Measurements from ENCODE around the gene TFPI.

DNA sequence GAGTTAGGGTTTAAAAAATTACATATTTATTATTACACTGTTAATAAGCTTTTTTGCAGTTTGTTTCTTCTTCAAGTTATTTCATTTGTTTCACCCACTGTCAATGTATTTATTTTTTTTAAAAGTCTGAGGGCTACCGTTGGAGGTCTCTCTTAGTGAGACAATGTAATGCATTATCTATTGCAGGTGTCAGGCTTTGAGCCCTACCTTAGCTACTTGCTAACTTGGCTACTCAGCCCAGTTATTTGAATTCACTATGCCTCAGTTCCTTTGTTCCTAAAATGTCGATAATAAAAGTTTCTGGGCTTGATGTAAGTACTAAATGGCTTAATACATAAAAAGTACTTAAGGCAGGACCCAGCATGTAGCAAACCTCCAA lies 458 bp upstream of the TFPI start:
- TF ChIP-seq, protein P1, sequence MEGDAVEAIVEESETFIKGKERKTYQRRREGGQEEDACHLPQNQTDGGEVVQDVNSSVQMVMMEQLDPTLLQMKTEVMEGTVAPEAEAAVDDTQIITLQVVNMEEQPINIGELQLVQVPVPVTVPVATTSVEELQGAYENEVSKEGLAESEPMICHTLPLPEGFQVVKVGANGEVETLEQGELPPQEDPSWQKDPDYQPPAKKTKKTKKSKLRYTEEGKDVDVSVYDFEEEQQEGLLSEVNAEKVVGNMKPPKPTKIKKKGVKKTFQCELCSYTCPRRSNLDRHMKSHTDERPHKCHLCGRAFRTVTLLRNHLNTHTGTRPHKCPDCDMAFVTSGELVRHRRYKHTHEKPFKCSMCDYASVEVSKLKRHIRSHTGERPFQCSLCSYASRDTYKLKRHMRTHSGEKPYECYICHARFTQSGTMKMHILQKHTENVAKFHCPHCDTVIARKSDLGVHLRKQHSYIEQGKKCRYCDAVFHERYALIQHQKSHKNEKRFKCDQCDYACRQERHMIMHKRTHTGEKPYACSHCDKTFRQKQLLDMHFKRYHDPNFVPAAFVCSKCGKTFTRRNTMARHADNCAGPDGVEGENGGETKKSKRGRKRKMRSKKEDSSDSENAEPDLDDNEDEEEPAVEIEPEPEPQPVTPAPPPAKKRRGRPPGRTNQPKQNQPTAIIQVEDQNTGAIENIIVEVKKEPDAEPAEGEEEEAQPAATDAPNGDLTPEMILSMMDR (conservative IDR thresholded peaks at IDR 0.05 in 1 of 2, IDR thresholded peaks at IDR 0.05 in 1 of 2; ENCODE audit: extremely low read depth in 1 of 2, insufficient read depth in 1 of 2, low read depth in 1 of 2, low read length in 2 of 2) = no peak
- no peak for TF ChIP-seq EZH2 (IDR thresholded peaks at IDR 0.05; ENCODE audit: borderline replicate concordance, low read length)

Measured in mammary epithelial cell (primary cell).